Measurements from ENCODE around the gene DENND1A.

DNA sequence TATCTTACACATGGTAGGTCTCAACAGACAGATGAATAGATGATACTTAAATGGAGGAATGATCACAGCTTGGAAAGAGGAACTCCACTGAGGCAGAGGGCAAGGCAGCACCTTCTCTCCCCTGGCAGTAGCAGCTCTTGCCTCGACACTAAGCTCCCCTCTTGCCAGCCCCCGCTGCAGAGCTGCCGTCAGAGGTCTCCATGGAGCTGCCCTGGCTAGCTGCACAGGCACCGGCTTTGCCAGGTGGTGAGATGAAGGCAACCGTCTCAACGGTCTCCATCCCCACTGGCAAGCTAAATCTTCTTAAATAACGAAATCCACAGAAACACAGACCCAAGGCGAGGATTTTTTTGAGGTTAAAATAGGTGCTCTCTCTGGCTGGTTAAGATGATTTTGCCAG, 492.7 kb downstream of the DENND1A start:
- TF ChIP-seq, protein P1, sequence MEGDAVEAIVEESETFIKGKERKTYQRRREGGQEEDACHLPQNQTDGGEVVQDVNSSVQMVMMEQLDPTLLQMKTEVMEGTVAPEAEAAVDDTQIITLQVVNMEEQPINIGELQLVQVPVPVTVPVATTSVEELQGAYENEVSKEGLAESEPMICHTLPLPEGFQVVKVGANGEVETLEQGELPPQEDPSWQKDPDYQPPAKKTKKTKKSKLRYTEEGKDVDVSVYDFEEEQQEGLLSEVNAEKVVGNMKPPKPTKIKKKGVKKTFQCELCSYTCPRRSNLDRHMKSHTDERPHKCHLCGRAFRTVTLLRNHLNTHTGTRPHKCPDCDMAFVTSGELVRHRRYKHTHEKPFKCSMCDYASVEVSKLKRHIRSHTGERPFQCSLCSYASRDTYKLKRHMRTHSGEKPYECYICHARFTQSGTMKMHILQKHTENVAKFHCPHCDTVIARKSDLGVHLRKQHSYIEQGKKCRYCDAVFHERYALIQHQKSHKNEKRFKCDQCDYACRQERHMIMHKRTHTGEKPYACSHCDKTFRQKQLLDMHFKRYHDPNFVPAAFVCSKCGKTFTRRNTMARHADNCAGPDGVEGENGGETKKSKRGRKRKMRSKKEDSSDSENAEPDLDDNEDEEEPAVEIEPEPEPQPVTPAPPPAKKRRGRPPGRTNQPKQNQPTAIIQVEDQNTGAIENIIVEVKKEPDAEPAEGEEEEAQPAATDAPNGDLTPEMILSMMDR (IDR thresholded peaks at IDR 0.05) = no peak
- no peak for TF ChIP-seq EP300 (IDR thresholded peaks at IDR 0.05)
- TF ChIP-seq POLR2A (IDR thresholded peaks at IDR 0.05) = no peak
- no peak for TF ChIP-seq POLR2AphosphoS5 (IDR thresholded peaks at IDR 0.05)
